Measurements from ENCODE around the gene REXO4. TPM values are rescaled to one million over a fixed set of nuclear protein-coding genes. Genes with fewer than 3 reads are reported as not detected.
A peak's percentile ranks its signal among the peaks of the same experiment; 100 is the strongest.

The REXO4 gene
- total RNA-seq, 1 experiment from 2014 or later = 43.6 TPM

DNA sequence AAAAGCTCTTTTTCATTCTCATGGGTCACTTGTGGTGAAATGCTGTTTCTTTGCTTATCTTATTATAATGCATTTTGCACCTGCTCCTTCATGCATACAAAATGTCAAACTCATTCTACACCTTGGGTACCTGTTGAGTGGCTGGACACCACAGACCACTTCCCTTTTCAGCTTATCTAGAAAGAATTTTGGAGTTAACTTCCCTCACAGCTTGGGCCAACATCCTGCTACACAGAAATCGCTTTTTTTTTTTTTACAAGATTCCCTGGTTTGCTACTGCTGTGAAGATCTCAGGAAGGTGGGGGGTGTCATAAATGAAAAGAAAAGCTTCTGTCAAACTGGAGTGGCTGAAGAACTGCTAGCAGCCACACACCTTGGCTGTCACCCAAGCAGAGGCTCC, 2.6 kb downstream of the REXO4 start:
- H3K27ac Mint-ChIP-seq (ENCODE audit: unreplicated experiment) = no peak overlapping the region
- no peak overlapping the region for H3K4me3 Mint-ChIP-seq (ENCODE audit: unreplicated experiment)
- TF ChIP-seq, protein P1, sequence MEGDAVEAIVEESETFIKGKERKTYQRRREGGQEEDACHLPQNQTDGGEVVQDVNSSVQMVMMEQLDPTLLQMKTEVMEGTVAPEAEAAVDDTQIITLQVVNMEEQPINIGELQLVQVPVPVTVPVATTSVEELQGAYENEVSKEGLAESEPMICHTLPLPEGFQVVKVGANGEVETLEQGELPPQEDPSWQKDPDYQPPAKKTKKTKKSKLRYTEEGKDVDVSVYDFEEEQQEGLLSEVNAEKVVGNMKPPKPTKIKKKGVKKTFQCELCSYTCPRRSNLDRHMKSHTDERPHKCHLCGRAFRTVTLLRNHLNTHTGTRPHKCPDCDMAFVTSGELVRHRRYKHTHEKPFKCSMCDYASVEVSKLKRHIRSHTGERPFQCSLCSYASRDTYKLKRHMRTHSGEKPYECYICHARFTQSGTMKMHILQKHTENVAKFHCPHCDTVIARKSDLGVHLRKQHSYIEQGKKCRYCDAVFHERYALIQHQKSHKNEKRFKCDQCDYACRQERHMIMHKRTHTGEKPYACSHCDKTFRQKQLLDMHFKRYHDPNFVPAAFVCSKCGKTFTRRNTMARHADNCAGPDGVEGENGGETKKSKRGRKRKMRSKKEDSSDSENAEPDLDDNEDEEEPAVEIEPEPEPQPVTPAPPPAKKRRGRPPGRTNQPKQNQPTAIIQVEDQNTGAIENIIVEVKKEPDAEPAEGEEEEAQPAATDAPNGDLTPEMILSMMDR (IDR thresholded peaks at IDR 0.05; ENCODE audit: insufficient read depth in 1 of 2, low read depth in 1 of 2, low read length in 1 of 2, severe bottlenecking in 1 of 2, unreplicated experiment in 1 of 2) = no peak
- intact Hi-C loops (cut with micrococcal nuclease; ENCODE audit: unreplicated experiment) = loop anchor here (5.0 kb wide), 1 partner anchor 42 kb away; the partner anchor contains the start of gene CACFD1
- BruUV-seq (replicated peaks) = no TSS peak
- Histone ChIP-seq H3K9me3 (no peaks in the 10 kb centered on the region), H3K27me3 (replicated peaks; ENCODE audit: control insufficient read depth, insufficient read depth, low read length) (no peaks in the 10 kb centered on the region), H3K4me1 (peaks cover 11% of the 10 kb centered on the region), H3K4me3 (ENCODE audit: low read depth, low read length) (no peak overlapping the region), H3K36me3 (ENCODE audit: control insufficient read depth, insufficient read depth, low read length) (peaks cover 3% of the 10 kb centered on the region; the same call in 1 of the 2 replicates)
- H3K4me1 Mint-ChIP-seq (ENCODE audit: low read depth, unreplicated experiment) = peaks cover 11% of the 10 kb centered on the region
- no peaks in the 10 kb centered on the region for H3K27me3 Mint-ChIP-seq (ENCODE audit: insufficient read depth, unreplicated experiment)
- ChIA-PET CTCF (no interaction called here), POLR2A (no interaction called here)
- H3K36me3 Mint-ChIP-seq (ENCODE audit: insufficient read depth, unreplicated experiment) = peaks cover 47% of the 10 kb centered on the region
- no peaks in the 10 kb centered on the region for H3K9me3 Mint-ChIP-seq (ENCODE audit: unreplicated experiment)
- DNase-seq = no peak

DNA sequence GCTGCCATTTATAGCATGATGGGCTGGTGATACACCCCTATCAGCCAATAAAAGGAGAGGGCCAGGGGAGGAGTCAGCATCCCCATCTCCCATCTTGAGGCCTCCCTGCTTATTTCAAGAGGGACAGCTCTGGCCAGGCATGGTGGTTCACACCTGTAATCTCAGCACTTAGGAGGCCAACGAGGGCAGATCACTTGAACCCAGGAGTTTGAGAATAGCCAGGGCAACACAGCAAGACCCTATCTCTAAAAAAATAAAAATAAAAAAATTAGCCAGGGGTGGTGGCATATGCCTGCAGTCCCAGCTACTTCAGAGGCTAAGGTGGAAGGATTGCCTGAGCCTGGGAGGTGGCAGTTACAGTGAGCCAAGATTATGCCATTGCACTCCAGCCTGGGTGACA, 9.8 kb downstream of the REXO4 start:
- TF ChIP-seq, protein P1 (IDR thresholded peaks at IDR 0.05; ENCODE audit: insufficient read depth in 1 of 2, low read depth in 1 of 2, low read length in 1 of 2, severe bottlenecking in 1 of 2, unreplicated experiment in 1 of 2) = no peak
- peaks cover 79% of the 10 kb centered on the region for H3K36me3 Mint-ChIP-seq (ENCODE audit: insufficient read depth, unreplicated experiment)

DNA sequence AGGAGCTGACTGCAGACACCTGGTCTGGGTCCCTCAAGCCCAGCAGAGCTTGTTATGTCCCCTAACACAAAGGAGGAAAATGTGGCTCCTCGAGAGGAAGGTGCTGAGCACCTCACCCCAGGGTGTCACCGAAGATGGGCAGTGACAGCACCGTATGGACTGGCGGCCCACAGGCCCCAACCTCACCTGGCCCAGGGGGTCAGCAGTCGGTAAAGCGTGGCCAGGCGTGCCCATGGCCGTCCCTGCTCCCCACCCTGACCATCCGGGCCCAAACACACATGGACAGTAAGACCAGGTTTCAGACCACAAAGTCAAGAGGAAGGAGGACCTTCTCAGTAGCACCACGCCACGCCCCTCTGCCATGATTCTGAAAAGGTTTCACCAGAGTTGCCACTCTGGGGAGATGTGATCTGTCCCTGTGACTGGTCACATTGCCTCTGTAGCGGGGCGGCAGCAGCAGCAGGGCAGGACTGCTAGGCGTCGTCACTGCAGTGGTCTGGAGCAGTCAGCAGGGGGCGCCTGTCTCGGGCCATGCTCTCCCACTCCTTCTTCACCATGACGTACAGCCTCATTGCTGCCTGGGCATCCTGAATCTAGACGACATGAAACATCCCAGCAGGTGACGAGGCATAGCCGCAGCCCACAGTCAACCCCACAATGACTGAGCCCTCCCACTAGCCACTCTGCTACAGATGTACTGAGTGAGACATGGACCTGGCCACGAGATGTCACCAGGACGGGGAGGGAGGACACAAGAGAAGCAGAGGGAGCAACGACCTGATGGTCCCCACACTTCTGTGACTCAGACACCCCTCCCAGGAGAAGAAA, 11.1 kb downstream of the REXO4 start:
- Histone ChIP-seq H3K9me3 (no peaks in the 10 kb centered on the region), H3K4me1 (no peaks in the 10 kb centered on the region), H3K27me3 (replicated peaks; ENCODE audit: control insufficient read depth, insufficient read depth, low read length) (no peaks in the 10 kb centered on the region), H3K36me3 (ENCODE audit: control insufficient read depth, insufficient read depth, low read length) (peaks cover 2% of the 10 kb centered on the region; the same call in 1 of the 2 replicates), H3K4me3 (ENCODE audit: low read depth, low read length) (no peak overlapping the region)
- intact Hi-C loops (cut with micrococcal nuclease; ENCODE audit: unreplicated experiment) = loop anchor here (1.0 kb wide), 1 partner anchor 80 kb away; no protein-coding TSS in a partner anchor
- DNase-seq = peak; percentile 76 to 81
- Mint-ChIP-seq H3K4me1 (ENCODE audit: low read depth, unreplicated experiment) (no peaks in the 10 kb centered on the region), H3K36me3 (ENCODE audit: insufficient read depth, unreplicated experiment) (peaks cover 71% of the 10 kb centered on the region), H3K4me3 (ENCODE audit: unreplicated experiment) (no peak overlapping the region), H3K27me3 (ENCODE audit: insufficient read depth, unreplicated experiment) (no peaks in the 10 kb centered on the region), H3K9me3 (ENCODE audit: unreplicated experiment) (no peaks in the 10 kb centered on the region), H3K27ac (ENCODE audit: unreplicated experiment) (no peak overlapping the region)
- TF ChIP-seq, protein P1 (IDR thresholded peaks at IDR 0.05; ENCODE audit: insufficient read depth in 1 of 2, low read depth in 1 of 2, low read length in 1 of 2, severe bottlenecking in 1 of 2, unreplicated experiment in 1 of 2) = peak; percentile 89 to 92
- POLR2A ChIA-PET = no interaction called here
- no TSS peak for BruUV-seq (replicated peaks)
- CTCF ChIA-PET = no interaction called here

More for the DNA sequence above, 9.8 kb downstream of the REXO4 start:
- peaks cover 2% of the 10 kb centered on the region; the same call in 1 of the 2 replicates for H3K36me3 ChIP-seq (ENCODE audit: control insufficient read depth, insufficient read depth, low read length)
- ChIA-PET POLR2A (no interaction called here), CTCF (no interaction called here)
- no peaks in the 10 kb centered on the region for H3K4me1 ChIP-seq
- Mint-ChIP-seq H3K27me3 (ENCODE audit: insufficient read depth, unreplicated experiment) (no peaks in the 10 kb centered on the region), H3K4me1 (ENCODE audit: low read depth, unreplicated experiment) (no peaks in the 10 kb centered on the region), H3K27ac (ENCODE audit: unreplicated experiment) (no peak overlapping the region), H3K4me3 (ENCODE audit: unreplicated experiment) (no peak overlapping the region), H3K9me3 (ENCODE audit: unreplicated experiment) (no peaks in the 10 kb centered on the region)
- intact Hi-C loops (cut with micrococcal nuclease; ENCODE audit: unreplicated experiment) = no loop called here
- no TSS peak for BruUV-seq (replicated peaks)
- DNase-seq = no peak
- no peaks in the 10 kb centered on the region for H3K27me3 ChIP-seq (replicated peaks; ENCODE audit: control insufficient read depth, insufficient read depth, low read length)
- H3K9me3 ChIP-seq = no peaks in the 10 kb centered on the region
- no peak overlapping the region for H3K4me3 ChIP-seq (ENCODE audit: low read depth, low read length)

All from Caco-2 (cell line).